Activated CD8-positive, alpha-beta memory T cell treated with anti-CD3 and anti-CD28 coated beads for 4 hours (primary cell): Measurements from ENCODE around the gene ADGRG4.

Experiments
- DNase-seq, 2 donors: peaks; one replicate each; pipeline ENCODE4 v3.0.0-alpha.2; 2020; ENCODE audit warnings: low read depth in 2 of 2

Gene ADGRG4

DNA sequence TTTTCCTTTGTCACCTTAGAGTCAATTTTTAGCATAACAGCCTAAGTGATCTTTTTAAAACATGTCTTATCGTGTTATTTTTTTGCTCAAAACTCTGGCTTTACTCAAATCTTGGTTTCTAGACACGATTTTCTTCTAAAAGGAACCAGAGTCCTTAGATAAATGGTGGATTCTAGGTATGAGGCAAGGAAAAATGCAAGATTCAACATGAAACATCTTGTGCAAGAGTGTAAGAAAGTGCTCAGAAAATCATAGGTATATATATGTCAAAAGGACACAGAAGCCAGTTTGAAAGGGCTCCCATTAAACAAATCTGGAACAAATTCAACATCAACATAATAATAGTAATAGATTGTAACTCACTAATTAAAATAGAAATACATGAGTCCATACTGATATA is 8.1 kb upstream of the ADGRG4 start:
- no peak for DNase-seq

GRCh38 chrX:136295380-136295779 is 5.4 kb upstream of the ADGRG4 start:
- DNase-seq: no peak

DNA sequence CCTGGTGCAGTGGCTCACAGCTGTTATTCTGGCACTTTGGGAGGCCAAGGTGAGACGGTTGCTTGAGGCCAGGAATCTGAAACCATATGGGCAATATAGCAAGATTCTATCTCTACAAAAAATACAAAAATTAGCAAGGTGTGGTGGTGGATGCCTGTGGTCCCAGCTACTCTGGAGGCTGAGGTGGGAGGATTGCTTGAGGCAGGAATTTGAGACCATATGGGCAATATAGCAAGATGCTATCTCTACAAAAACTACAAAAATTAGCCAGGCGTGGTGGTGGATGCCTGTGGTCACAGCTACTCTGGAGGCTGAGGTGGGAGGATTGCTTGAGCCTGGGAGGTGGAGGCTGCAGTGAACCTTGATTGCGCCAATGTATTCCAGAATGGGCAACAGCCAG is 2.3 kb downstream of the ADGRG4 start:
- no peak for DNase-seq

GRCh38 chrX:136304493-136304892 is 3.7 kb downstream of the ADGRG4 start:
- no peak for DNase-seq

DNA sequence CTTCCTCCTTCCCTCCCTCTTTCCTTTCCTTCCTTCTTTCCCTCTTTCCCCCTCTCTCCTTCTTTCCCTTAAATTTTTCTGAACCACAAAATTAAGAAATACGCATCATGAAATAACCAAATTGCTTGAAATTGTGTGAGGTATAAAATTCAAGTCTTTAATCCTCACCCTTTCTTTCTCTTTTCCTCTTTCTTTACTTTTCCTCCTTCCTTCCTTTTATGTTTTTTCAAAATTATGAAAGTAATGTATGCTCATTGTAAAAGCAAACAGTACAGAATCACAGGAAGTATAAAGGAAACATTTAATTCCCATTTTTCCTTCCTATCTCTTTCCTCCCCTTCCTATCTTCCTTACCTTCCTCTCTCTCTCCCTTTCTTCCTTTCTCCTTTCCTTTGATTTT is 5.4 kb downstream of the ADGRG4 start:
- DNase-seq: no peak

GRCh38 chrX:136307471-136307870 is 6.7 kb downstream of the ADGRG4 start:
- DNase-seq: no peak

- DNase-seq: no peak
These were observed 9.6 kb downstream of the ADGRG4 start for GRCh38 chrX:136310411-136310810.

DNA sequence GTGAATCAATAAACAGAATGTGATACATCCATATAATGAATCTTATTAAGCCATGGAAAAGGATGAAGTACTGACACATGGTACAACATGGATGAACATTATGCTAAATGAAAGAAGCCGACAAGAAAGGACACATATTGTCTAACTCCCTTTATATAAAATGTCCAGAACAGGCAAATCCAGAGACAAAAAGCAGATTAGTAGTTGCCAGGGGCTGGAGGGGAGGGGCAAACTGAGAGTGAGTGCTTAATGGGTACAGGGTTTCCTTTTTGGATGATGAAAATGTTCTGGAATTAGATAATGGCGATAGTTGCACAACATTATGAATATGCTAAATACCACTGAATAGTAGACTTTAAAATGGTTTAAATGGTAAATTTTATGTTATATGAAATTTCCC is 17.4 kb downstream of the ADGRG4 start:
- no peak for DNase-seq

DNA sequence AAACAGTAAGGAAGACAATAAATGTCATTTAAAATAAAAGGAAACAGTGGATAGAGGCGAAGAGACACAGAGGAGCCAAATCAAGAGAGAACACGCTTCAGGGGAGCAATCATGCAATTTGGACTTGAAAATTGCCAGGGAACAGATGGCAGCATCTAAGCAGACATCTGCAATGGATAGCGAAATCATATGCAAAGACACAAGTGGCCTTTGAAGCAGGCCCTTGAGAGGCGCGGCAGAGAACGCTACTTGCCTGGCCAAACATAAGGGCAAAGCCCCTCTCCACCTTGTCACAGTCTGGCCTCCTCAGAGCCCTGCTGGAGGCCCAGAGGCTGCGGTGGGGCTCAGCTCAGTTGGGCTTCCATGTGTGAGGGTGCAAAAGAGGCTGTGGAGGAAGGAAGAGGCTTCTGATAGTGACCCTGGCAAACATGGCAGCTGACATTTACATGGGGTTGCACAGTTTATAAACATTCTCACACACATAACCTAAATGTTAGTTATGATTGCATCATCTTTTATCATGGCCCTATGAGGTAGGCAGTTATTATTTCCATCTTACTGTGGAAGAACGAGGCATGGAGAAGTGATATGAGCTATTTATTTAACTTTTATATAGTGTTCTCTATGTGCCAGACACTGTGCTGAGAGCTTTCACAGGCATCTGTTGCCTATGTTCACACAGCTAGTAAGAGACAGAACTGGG is 18.3 kb downstream of the ADGRG4 start:
- DNase-seq: no peak

GRCh38 chrX:136319600-136319999 is 18.8 kb downstream of the ADGRG4 start:
- no peak for DNase-seq

- no peak for DNase-seq
These were observed 20.8 kb downstream of the ADGRG4 start for GRCh38 chrX:136321532-136321931.

DNA sequence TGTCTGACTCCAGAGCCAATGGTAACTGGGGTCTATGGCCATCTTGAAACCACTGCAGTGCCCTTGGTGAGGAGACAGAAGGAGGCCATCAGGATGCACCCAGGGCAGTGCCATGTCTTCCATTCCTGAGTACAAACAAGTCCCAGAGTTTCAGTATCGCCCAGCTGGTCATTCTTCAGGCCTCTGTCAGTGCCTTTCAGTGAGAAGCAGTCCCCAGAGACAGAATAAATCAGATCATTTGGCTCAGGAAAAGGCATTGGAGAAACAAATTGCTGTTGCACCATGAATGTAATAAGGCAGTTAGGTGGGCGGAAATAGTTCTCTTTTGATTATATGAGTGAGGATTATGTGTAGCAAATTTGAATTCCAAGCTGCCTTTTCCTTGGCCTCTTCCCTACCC is 21.3 kb downstream of the ADGRG4 start:
- no peak for DNase-seq

GRCh38 chrX:136325377-136325776 is 24.6 kb downstream of the ADGRG4 start:
- no peak for DNase-seq

DNA sequence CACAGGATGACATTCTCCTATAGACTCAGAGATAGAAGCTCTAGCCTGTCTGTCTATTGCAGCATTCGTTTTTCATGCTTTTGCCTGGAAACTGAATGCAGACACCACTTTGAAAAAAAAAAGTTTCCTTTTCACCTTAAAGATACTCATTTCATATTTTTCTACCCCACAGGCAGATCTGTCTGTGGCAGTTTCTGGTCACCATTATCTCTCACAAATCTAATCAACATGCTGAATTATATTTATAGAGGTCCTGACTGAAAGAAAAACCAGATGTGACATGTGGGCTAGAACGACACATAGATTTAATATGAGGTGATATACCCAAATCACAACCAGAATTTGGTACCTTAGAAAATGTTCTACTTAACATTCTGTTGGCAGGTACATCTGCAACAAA is 28.2 kb downstream of the ADGRG4 start:
- DNase-seq: no peak

DNA sequence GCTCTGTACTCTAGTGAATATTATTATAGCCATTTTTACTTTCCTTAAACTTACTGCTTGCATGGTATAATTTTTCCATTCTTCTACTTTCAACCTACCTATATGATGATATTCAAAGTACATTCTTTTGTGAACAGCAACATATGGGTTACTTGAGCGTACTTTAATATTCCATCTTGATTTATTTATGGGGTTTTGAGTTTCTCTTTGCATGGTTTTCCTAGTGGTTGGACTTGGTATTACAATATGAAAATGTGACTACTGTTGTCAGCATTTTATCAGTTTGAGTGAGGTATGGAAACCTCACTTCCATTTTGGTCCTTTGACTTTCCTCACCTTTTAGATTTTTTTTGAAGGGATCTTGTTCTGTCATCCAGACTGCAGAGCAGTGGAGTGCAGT is 35.9 kb downstream of the ADGRG4 start:
- DNase-seq: no peak

- no peak for DNase-seq
These were observed 38.9 kb downstream of the ADGRG4 start for GRCh38 chrX:136339702-136340101.

DNA sequence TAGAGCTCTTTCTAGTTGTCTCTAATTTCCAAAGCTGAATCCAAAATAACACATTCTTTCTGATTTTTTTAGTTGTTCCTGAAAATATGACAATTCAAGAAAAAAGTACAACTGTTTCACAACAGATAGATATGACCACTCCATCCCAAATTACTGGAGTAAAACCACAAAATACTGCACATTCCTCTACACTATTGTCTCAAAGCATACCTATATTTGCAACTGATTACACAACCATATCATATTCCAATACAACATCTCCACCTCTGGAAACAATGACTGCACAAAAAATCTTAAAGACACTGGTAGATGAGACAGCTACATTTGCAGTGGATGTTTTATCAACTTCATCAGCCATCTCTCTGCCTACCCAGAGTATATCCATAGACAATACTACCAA is 43.6 kb downstream of the ADGRG4 start:
- DNase-seq: no peak

- no peak for DNase-seq
These were observed 45.7 kb downstream of the ADGRG4 start for GRCh38 chrX:136346506-136346905.

DNA sequence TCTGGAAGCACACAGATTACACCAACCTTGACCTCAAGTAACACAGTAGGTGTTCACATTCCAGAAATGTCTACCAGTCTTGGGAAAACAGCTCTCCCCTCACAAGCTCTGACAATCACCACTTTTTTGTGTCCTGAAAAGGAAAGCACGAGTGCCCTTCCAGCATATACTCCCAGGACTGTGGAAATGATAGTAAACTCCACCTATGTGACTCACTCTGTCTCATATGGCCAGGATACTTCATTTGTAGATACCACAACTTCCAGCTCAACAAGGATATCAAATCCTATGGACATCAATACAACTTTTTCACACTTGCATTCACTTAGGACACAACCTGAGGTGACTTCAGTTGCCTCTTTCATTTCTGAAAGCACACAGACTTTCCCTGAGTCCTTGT is 46.9 kb downstream of the ADGRG4 start:
- no peak for DNase-seq

- no peak for DNase-seq
These were observed 52.8 kb downstream of the ADGRG4 start for GRCh38 chrX:136353526-136354093.

- no peak for DNase-seq
These were observed 53.4 kb downstream of the ADGRG4 start for GRCh38 chrX:136354201-136354600.

GRCh38 chrX:136369377-136369776 is 68.6 kb downstream of the ADGRG4 start:
- DNase-seq: no peak

DNA sequence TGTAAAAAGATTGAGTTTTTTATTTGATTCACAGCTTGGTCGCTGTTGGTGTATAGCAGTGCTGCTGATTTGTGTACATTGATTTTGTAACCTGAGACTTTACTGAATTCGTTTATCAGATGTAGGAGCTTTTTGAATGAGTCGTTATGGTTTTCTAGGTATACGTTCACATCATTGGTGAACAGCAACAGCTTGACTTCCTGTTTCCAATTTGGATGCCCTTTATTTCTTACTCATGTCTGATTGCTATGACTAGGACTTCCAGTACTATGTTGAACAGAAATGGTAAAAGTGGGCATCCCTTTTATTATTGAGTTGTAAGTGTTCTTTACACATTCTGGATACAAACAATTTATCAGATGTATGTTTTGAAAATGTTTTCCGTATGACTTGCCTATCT is 76.0 kb downstream of the ADGRG4 start:
- DNase-seq: no peak
